NCI-H2029 treated with DMSO at 0.1 percent for 48 hours (cell line): Measurements from ENCODE around the gene INSIG2.

Experiments
- DNase-seq: peaks from one replicate; lab custom pipeline; 2025; lab: John Stamatoyannopoulos, UW

Gene INSIG2

DNA sequence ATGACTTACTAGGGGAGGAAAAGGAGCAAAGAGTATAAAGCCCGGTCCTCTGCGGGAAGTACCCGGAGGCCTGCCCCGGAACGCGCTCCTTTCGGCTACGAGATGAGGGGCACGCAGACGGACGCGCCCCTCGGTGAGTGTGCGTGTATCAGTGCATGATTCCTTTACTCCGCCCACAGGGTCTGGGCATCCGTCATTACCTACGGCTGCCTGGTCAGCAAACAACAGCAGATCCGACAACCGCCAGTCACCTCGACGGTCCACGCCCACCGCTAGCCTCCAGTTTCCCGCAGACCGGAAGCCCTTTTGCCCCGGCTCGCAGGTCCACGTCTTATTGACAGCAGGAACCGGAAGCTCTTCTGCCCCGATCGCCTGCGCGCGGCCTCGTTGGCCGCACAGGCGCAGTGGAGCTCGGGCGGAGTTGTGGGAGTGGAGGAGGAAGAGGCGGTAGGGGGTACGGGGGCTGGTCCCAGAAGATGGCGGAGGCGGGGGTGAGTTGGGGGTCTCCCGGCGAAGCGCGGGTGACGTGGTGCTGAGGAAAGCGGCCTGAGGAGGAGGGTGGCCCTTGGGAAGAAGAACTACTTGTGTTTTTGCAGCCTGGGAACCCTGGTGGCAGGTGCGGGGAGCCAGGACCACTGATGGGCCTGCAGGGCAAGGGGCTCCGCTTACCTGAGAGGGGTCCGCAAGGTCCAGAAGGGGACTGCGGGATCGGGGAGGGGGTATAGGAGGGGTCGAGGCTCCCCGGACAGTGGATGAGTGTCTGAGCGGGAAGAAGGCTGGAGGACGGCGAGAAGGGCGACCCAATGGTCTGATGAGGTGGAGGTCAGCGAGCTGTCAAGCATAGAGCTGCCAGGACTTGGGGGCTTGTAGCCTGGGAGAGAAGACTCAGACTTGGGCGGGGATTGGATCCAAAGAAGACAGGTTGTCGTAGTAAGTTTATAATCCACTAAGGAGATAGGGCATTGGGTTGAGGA is at the start of gene INSIG2:
Gene INSIG2 (plus strand): TSS at position 421 of the 974 bp plus-strand sequence. CDS start 8,086 bp downstream, outside the sequence.
- peak; percentile 73 for DNase-seq

DNA sequence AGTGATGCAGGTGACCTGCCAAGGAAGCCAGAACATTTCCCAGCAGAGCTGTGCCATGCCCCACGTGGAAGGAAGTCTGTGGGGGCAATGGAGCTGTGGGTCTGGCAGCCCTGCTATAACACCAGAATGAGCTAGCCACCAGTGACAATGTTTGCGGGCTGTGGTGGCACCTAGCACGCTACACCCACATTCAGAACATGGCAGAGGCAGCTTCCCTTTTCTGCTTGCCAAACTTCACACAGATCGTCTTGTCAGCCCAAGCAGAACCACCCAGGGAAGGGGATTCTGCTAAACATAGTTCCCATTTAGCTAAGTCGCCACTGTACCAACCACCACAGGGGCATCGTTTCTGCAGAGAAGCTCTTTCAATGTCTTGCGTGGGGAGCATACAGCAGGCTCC is 47.4 kb upstream of the INSIG2 start:
- DNase-seq: no peak

- no peak for DNase-seq
These were observed 44.1 kb upstream of the INSIG2 start for GRCh38 chr2:118044103-118044716.

DNA sequence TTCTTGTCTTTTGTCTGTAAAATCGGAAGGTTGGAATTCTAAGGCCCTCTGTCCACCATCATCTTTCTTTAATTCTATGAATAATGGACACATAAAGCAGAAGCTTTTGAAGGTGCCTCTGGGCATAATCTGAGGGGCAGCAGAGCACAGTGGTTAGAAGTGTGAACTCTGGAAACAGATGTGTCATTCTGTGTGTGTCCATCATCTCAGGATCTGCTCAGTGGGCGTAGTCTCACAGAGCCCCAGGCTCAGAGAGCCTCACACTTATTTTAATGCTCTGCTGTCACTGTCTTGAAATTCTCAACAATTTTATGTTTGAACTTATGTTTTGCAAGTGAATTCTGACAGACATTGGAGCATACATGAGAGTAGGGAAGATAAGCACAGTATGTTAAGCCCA is 43.4 kb upstream of the INSIG2 start:
- no peak for DNase-seq

GRCh38 chr2:118045286-118045685 is 43.0 kb upstream of the INSIG2 start:
- DNase-seq: no peak

DNA sequence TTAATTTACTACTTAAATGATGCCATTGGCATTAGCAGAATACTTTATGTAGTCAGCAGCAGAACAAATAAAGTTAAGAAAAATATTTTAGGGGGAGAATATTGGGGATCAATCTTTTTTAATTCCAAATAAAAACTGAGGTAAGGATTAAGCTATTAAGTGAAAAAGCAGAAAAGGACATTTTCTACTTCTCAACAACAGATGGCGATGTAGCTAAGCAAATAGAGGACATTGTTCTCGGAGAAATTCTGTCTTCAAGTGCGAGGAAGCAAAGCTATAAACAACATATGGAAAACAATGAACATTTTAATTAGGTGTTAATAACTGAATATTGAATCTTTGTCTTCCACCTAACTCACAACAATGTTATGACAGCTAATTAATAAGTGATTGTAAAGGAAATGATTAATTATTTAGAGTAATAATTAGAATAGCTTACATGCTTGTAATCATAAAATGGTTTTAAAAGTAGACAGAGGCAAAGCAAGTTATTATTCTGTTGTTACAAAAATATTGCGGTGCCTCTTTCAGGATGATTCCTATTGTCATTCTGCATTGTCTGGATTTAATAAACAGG is 41.5 kb upstream of the INSIG2 start:
- DNase-seq: no peak

DNA sequence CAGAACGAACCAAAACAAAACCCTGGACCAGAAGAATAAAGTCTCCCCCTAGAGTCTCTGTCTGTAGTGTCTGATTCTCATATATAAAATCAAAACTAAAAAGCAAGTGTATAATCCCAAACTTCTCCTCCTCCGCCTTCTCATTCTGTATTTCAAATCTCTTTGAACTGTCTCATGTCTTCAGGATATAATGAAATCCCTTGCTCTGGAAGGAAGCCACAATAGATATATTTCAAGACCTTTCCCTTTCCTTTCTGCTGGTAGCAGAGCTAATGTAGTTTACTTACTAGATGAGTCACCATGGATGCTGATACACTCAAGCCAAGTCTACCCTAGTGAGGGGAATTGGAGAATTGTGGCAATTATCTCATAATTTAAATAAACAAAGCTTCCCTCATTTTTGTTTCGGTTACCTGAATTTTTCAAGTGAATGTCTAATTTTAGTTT is 40.9 kb upstream of the INSIG2 start:
- DNase-seq: no peak

DNA sequence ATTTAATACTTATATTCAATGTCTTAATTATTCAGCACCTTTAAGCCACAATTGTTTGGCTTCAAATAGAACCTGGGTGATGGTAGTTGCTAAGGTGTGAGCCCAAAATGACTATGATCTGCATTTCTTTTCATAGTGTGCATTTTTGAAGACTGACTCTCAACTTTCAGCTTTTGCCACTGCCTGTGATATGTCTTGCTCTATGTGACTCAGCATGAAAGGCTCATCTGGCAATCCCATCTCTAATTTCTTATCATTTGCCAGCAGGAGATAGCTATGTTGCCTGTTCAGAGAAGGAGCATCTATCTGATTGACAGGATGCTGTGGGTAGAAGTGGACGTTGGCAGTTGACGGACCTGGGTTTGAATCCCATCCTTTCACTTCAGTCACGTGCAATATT is 39.9 kb upstream of the INSIG2 start:
- DNase-seq: no peak

DNA sequence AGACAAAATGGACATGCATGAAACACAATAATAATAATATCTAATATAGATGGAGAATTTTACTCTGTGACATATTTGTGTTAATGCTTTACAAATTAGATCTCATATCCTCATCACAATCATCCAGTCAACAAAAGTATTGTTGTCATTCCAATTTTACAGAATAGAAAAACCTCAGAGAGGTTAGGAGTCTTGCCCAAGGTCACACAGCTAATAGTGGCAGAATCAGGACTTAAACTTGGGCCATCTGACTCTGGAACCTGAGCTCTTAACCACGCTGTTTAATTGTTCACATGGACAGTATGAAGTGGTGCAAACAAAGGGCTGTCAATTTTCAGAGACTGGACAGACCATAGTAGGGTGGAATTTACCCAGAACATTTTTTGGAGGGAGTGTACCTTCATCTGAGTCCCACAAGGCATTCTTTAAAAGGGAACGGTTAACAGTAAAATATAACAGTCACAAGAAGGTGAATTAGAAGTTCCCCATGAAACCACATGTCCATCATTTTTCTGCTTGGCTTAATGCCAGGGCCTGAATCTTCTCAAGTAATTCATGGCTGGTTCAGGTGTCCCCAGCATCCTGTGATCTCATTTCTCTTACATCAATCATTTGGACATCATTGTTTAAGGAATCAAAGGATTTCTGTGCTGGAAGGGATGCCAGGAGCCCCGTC is 39.0 kb upstream of the INSIG2 start:
- no peak for DNase-seq

- DNase-seq: no peak
These were observed 38.5 kb upstream of the INSIG2 start for GRCh38 chr2:118049816-118050140.

DNA sequence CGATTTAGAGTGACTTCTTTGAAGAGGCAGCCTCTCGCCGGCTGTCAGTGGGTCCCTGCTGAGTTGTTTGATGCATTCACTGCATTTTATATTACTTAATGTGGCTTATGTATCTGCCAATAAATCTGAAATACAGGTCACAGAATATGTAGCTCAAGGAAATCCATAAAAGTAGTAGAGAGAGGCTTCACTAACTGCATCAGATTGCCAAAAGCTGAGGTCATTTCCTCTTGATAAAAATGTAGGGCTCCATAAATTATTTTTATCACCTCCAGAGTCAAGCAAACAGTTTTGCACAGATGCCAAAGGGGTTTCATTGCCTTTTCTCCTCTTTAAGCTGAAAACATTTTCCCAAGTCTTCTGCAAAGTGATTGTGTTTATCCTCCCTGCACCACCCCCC is 37.9 kb upstream of the INSIG2 start:
- no peak for DNase-seq

- no peak for DNase-seq
These were observed 37.3 kb upstream of the INSIG2 start for GRCh38 chr2:118050974-118051373.

GRCh38 chr2:118051826-118052358 is 36.4 kb upstream of the INSIG2 start:
- DNase-seq: no peak

- no peak for DNase-seq
These were observed 35.8 kb upstream of the INSIG2 start for GRCh38 chr2:118052474-118052873.

DNA sequence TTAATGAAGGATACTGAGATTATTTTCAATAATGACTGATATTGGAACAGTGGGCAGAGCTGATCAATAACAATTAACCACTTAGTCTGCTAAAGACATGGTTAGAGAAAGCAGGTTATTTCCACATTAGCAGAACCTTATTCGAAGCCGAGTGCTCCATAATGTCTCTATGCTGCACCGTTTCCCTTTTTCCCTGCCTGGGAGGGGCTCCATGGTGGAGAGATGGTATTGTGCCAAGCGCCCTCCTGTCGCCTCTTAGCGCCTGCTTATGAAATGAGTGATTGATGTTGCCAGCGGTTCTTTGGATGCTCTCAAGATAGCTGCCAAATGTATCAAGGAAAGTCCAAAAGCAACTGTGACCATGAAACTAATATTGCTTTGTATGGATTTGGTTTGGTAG is 34.6 kb upstream of the INSIG2 start:
- DNase-seq: no peak

GRCh38 chr2:118054213-118055008 is 33.9 kb upstream of the INSIG2 start:
- no peak for DNase-seq

GRCh38 chr2:118055512-118056164 is 32.6 kb upstream of the INSIG2 start:
- DNase-seq: no peak

GRCh38 chr2:118056165-118056534 is 32.1 kb upstream of the INSIG2 start:
- no peak for DNase-seq

- no peak for DNase-seq
These were observed 31.5 kb upstream of the INSIG2 start for GRCh38 chr2:118056801-118057200.

GRCh38 chr2:118058951-118059350 is 29.3 kb upstream of the INSIG2 start:
- no peak for DNase-seq

DNA sequence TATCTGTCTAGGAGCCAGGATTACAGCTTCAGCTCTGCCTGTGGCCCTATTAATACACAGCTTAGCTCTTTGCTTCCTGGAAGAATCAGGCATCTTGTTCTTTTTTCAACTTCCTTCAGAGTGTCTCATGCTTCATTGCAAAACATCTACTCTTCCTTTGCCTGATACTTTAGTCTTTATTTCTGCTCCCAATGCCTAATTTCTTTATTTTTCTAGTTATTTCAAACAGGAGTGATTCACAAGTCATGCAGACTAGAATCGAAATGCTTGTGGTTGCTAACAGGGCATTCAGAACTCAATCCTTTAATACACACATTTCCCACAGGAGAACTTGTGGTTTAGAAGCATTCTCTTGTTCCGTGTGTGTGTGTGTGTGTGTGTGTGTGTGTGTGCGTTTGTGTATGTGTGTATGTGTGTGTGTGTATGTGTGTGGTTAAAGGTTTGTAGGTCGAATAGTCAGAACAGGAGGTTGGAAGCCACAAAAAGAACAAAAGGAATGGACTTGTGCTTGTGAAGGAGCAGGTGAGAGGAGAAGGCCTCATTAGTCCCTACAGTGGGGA is 28.3 kb upstream of the INSIG2 start:
- DNase-seq: no peak
